PC-9 (cell line): Measurements from ENCODE around the gene MPHOSPH6.

ENCODE experiments used
- CTCF ChIP-seq: fragments of 200-600 bp; sonication (generic); conservative IDR thresholded peaks from 2 replicates; pipeline ENCODE4 v1.6.1; 2017; ENCODE audit warnings: mixed run types, antibody characterized with exemption, mild to moderate bottlenecking, moderate library complexity
- EZH2 ChIP-seq: fragments of 200-600 bp; sonication (generic); IDR thresholded peaks from 2 replicates; pipeline ENCODE4 v1.8.0; 2017; ENCODE audit warnings: antibody characterized with exemption, low read depth

DNA sequence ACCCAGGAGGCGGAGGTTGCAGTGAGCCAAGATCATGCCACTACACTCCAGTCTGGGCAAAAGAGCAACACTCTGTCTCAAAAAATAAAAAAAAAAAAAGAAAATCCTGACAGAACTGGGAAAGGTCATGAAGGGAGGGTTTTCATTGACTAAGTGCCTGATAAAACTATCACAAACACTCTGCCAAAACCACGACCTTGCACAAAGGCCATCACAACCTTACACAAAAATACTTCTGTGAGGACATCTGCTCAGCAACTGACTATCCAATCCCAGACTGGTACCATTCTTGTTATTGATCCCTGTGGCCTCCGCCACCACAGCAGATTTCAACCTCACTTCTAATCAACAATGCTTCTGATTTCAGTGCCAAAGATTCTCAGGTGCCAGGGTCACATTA, 40.1 kb downstream of the MPHOSPH6 start:
- TF ChIP-seq CTCF, result no peak
- no peak for TF ChIP-seq EZH2
